IPS-NIHi7 (cell line): Measurements from ENCODE around the gene NLRX1.
"Not testable (repeated sequence)": the region's sequence is repeated elsewhere in the genome, so short reads cannot be mapped to it uniquely, and the experiment has no call there.

Source experiments
- DNase-seq: peaks from one replicate; pipeline ENCODE4 v3.0.0; 2012; ENCODE audit warnings: mixed read lengths; ENCODE audit errors: extremely low spot score

Gene NLRX1

GRCh38 chr11:119207415-119207960, 39.0 kb downstream of the NLRX1 start:
- no peak for DNase-seq

- no peak for DNase-seq
These were observed 40.7 kb downstream of the NLRX1 start for GRCh38 chr11:119209186-119209585.

- DNase-seq: no peak
These were observed 41.5 kb downstream of the NLRX1 start for GRCh38 chr11:119210050-119210449.

- DNase-seq: no peak
These were observed 49.8 kb downstream of the NLRX1 start for GRCh38 chr11:119218141-119218878.

GRCh38 chr11:119222308-119222707, 53.8 kb downstream of the NLRX1 start:
- DNase-seq: no peak

DNA sequence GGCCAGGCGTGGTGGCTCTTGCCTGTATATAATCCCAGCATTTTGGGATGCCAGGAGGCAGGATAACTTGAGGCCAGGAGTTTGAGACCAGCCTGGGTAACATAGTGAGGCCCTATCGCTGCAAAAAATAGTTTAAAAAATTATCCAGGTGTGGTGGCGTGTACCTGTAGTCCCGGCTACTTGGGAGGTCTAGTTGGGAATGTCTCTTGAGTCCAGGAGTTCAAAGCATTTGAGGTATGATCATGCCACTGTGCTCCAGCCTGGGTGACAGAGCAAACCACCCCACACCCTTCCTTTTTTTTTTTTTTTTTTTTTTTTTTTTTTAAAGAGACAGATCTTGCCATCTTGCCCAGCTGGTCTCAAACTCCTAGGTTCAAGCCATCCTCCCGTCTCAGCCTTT, 54.4 kb downstream of the NLRX1 start:
- DNase-seq: no peak

DNA sequence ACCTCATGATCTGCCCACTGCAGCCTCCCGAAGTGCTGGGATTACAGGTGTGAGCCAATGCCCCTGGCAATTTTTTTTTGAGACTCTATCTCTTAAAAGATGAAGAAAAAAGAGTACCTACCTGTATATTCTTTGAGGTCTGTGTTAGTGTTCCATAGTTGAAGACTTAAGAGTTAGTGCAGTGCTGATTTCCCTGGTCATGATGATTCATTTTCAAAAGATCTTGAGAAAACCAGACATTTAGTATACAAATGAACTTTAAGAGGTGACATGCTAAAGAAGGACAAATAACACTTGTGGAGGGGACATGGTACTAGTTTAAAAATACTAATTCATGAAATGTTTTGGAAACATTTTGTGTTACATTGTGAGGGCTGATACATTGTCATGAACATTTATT, 55.3 kb downstream of the NLRX1 start:
- DNase-seq: no peak

DNA sequence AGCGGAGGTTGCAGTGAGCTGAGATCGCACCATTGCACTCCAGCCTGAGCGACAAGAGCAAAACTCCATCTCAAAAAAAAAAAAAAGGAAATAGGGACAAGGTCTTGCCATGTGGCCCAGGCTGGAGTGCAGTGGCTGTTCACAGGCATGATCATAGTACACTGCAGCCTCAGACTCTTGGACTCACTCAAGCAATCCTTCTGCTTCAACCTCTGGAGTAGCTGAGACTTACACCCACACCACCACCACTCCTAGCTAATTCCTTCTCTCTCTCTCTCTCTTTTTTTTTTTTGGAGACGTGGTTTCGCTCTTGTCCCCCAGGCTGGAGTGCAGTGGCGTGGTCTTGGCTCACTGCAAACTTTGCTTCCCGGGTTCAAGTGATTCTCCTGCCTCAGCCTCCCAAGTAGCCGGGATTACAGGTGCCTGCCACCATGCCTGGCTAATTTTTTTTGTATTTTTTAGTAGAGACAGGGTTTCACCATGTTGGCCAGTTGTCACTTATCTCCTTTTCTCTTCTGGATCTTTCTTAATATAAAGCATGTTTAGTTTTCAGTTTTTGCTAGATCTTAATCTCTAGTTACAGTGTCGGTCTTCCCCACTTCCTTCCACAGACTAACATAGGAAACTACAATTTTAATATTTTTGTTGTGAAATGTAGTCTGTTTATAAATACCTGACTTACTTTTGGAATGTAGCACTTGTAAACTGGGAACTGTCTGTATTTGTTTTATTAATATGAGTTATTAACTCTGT, 60.2 kb downstream of the NLRX1 start:
- DNase-seq: not testable (repeated sequence)

DNA sequence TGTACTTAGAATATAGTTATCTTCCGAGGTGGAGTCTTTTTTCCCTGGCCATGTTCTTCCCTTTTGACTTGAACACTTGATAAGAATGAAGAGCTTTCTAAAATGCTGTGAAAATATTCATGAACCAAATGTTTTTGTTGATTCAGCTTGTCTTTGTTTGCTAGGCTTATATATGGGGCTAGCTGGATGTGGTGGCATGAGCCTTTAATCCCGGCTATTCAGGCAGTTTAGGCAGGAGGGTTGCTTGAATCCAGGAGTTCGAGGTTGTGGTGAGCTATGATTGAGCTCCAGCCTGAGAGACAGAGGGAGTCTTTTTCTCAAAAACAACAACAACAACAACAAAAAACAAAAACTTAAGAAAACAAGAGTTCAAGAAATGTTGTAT, 60.8 kb downstream of the NLRX1 start:
- no peak for DNase-seq

DNA sequence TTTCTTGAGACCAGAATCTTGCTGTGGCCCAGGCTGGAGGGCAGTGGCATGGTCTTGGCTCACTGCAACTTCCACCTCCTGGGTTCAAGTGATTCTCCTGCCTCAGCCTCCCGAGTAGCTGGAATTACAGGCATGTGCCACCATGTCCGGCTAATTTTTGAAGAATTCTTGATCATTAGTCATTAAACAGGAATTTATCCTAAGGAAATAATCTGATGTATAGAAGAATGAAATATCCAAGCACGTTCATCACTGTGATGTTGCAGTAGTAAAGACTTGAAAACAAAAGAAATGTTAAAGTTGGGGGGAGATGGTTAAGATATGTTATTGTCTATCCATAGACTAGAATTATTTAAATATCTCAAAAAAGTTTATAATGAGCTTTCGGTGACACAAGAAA, 61.2 kb downstream of the NLRX1 start:
- DNase-seq: no peak
